HepG2 (cell line): ENCODE data around the gene SIGLECL1. TPM values are rescaled to one million over a fixed set of nuclear protein-coding genes. Genes with fewer than 3 reads are reported as not detected.

Experiments used
- ATAC-seq: fragments of 200-7000 bp; cut with Tn5 transposase; 3 replicates; pipeline ENCODE4 v1.9.1; 2020; ENCODE audit warnings: mild to moderate bottlenecking, moderate library complexity
- BruUV-seq: library from RNA; stranded (reverse); fragments of 400-500 nt; replicated peaks from 2 replicates; lab custom pipeline; 2021; lab: Mats Ljungman, UMichigan
- CTCF ChIA-PET: fragments of 300-600 bp; formaldehyde crosslinking; extraction: SDS; loops from one replicate; lab custom pipeline; 2021; ENCODE audit warnings: low total read pairs, inconsistent platforms, low intra/inter-chr PET ratio; lab: Yijun Ruan, JAX
- POLR2A ChIA-PET: fragments of 350-600 bp; sonication (Branson Sonifier 250); formaldehyde crosslinking; loops from one replicate; lab custom pipeline; 2020; ENCODE audit warnings: antibody characterized with exemption, inconsistent platforms; lab: Yijun Ruan, JAX
- DNase-seq: peaks from one replicate; pipeline ENCODE4 v3.0.0-alpha.2; 2015; ENCODE audit warnings: low spot score
- FAIRE-seq: peaks from 3 replicates; lab custom pipeline; 2011; peaks lifted over from hg19 to GRCh38; lab: Jason Lieb, UNC
- H2AFZ ChIP-seq: one replicate; pipeline ENCODE4 v1.6.1; 2011; ENCODE audit warnings: low read length, inconsistent platforms
- H3K27ac ChIP-seq: fragments of 300-600 bp; 3 replicates; pipeline ENCODE4 v1.8.0; 2011; ENCODE audit warnings: mixed run types, mild to moderate bottlenecking, mixed read lengths, low read length, inconsistent platforms; ENCODE audit not compliant: insufficient read depth; ENCODE audit errors: extremely low read length
- H3K27me3 ChIP-seq, 2 experiments: fragments of 200-600 bp in 1 of 2; 2 replicates in 1 of 2; 3 replicates in 1 of 2; pipeline versions ENCODE4 v1.6.0 to v1.8.0; 2011; ENCODE audit warnings: low read length in 2 of 2, mild to moderate bottlenecking in 2 of 2, moderate library complexity in 2 of 2, inconsistent platforms in 1 of 2; ENCODE audit not compliant: insufficient read depth in 2 of 2, control insufficient read depth in 1 of 2
- H3K36me3 ChIP-seq, 2 experiments: fragments of 200-600 bp in 1 of 2; replicated peaks in 1 of 2; 2 replicates in 1 of 2; 3 replicates in 1 of 2; pipeline versions ENCODE4 v1.5.1 to v1.8.0; 2011; ENCODE audit warnings: low read length in 2 of 2, inconsistent platforms in 1 of 2; ENCODE audit not compliant: insufficient read depth in 2 of 2, control insufficient read depth in 1 of 2
- H3K4me1 ChIP-seq: 2 replicates; pipeline ENCODE4 v1.5.1; 2012; ENCODE audit warnings: low read length, inconsistent platforms; ENCODE audit not compliant: insufficient read depth
- H3K4me2 ChIP-seq: 2 replicates; pipeline ENCODE4 v1.6.0; 2011; ENCODE audit warnings: low read depth, low read length, inconsistent platforms
- H3K4me3 ChIP-seq, 3 experiments: fragments of 200-600 bp in 1 of 3; sonication (generic), shearing (Covaris generic) in 1 of 3; replicated peaks in 1 of 3; 2 replicates each; pipeline ENCODE4 v1.5.1; 2011 to 2016; ENCODE audit warnings: low read length in 3 of 3, inconsistent platforms in 2 of 3, low read depth in 2 of 3, mild to moderate bottlenecking in 2 of 3, control low read depth in 1 of 3, mixed read lengths in 1 of 3; ENCODE audit not compliant: insufficient read depth in 1 of 3
- H3K79me2 ChIP-seq: one replicate; pipeline ENCODE4 v1.6.1; 2011; ENCODE audit warnings: low read length, inconsistent platforms; ENCODE audit not compliant: insufficient read depth
- H3K9ac ChIP-seq: 2 replicates; pipeline ENCODE4 v1.6.0; 2011; ENCODE audit warnings: mild to moderate bottlenecking, low read depth, low read length, inconsistent platforms; ENCODE audit not compliant: insufficient read depth
- H3K9me3 ChIP-seq: 2 replicates; pipeline ENCODE4 v1.5.1; 2012; ENCODE audit warnings: mild to moderate bottlenecking, low read length
- H4K20me1 ChIP-seq: 2 replicates; pipeline ENCODE4 v1.6.0; 2011; ENCODE audit warnings: inconsistent platforms, mild to moderate bottlenecking, low read length, moderate library complexity; ENCODE audit not compliant: insufficient read depth
- NFE2 ChIP-seq: sonication (generic); formaldehyde crosslinking; IDR thresholded peaks from 2 replicates; pipeline ENCODE4 v1.4.0; 2020; ENCODE audit warnings: missing genetic modification reagents
- RARG ChIP-seq: sonication (generic); formaldehyde crosslinking; IDR thresholded peaks from 2 replicates; pipeline ENCODE4 v1.4.0; 2020; ENCODE audit warnings: low read depth, mild to moderate bottlenecking, missing genetic modification reagents
- REST ChIP-seq, 2 experiments: IDR thresholded peaks; 2 replicates each; pipeline ENCODE4 v1.6.1; 2011 to 2012; ENCODE audit warnings: low read length in 2 of 2, borderline replicate concordance in 1 of 2, low read depth in 1 of 2, mild to moderate bottlenecking in 1 of 2, moderate library complexity in 1 of 2
- SOX5 ChIP-seq: IDR thresholded peaks from 2 replicates; pipeline ENCODE4 v1.6.1; 2016; ENCODE audit warnings: borderline replicate concordance
- ZBTB21 ChIP-seq: sonication (generic); formaldehyde crosslinking; IDR thresholded peaks from 2 replicates; pipeline ENCODE4 v1.4.0; 2020; ENCODE audit warnings: missing genetic modification reagents
- ZFX ChIP-seq: sonication (generic); formaldehyde crosslinking; IDR thresholded peaks from 2 replicates; pipeline ENCODE4 v1.4.0; 2020; ENCODE audit warnings: mild to moderate bottlenecking, low read depth, missing genetic modification reagents, moderate library complexity
- ZMYM3 ChIP-seq: sonication (generic); formaldehyde crosslinking; IDR thresholded peaks from 2 replicates; pipeline ENCODE4 v1.5.1; 2020; ENCODE audit warnings: mild to moderate bottlenecking, missing genetic modification reagents
- ZNF850 ChIP-seq: sonication (generic); formaldehyde crosslinking; conservative IDR thresholded peaks from 2 replicates; pipeline ENCODE4 v1.9.0; 2021; ENCODE audit warnings: mild to moderate bottlenecking, missing genetic modification reagents
- WGBS: methylation state at CpG from one replicate; pipeline ENCODE4 v1.1.6; 2017; ENCODE audit warnings: low lambda C conversion rate; 5-methylcytosine and 5-hydroxymethylcytosine counted together
- in situ Hi-C: cut with HindIII; loops from 2 replicates; pipeline ENCODE4 v1.10.0; 2017; ENCODE audit warnings: low pct_unique_long_range_greater_than_20kb; ENCODE audit not compliant: extremely low pct_ligation_motif_present
- intact Hi-C: fragments of 100-400 bp; cut with micrococcal nuclease; formaldehyde crosslinking; loops from one replicate; pipeline ENCODE4 v1.10.0; 2022; ENCODE audit not compliant: unreplicated experiment
- polyA plus RNA-seq, 8 experiments: library from polyadenylated mRNA; depleted of rRNA in 3 of 8; stranded (reverse) in 7 of 8; unstranded in 1 of 8; fragments of >200 nt; fragmentation: Illumina TruSeq in 4 of 8; extraction: Trizol in 4 of 8; gene quantifications; 2 replicates each; pipeline versions ENCODE4 v1.2.1 to v1.2.3, GENCODE V29; 2011 to 2016; ENCODE audit warnings: low read depth in 4 of 8, missing spikeins in 1 of 8, mixed read lengths in 1 of 8; ENCODE audit not compliant: insufficient read depth in 1 of 8
- total RNA-seq, 5 experiments: library from RNA; depleted of rRNA; stranded (reverse); fragments of >200 nt; fragmentation: Illumina TruSeq; extraction: Trizol; gene quantifications; 2 replicates each; pipeline ENCODE4 v1.2.3, GENCODE V29; 2016; ENCODE audit warnings: low read depth in 1 of 5
- TF ChIP-seq, protein P1 (sequence below): sonication (generic); formaldehyde crosslinking; IDR thresholded peaks from 2 replicates; pipeline ENCODE4 v1.8.0; 2022; ENCODE audit warnings: missing genetic modification reagents, mild to moderate bottlenecking, borderline replicate concordance

The SIGLECL1 gene
- total and polyA plus RNA-seq, 2 of the 13 experiments (the other 11 are each of a cell fraction or from before 2014, with no cell fraction given) = not detected

DNA sequence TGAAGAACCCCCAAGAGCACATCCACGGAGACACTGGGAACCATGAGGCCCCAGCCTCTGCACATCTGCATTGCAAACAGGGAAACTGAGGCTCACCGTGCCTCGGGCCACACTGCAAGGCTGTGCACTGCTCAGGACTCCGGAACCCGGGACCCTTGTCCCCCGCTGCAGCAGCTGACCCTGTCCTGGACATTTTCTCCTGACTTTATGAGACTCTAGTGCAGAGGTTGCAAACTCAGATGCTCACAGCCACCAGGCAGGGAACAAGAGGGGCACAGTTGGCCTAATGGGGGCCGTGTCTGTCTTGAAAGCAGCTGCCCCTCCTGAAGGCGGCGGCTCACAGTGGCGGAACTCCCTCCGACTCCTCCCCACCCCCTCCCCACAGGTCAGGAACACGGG lies 44.1 kb downstream of the SIGLECL1 start (continued):
- TF ChIP-seq ZMYM3 (CRISPR knock-in tag) (no peak), RARG (CRISPR knock-in tag) (no peak)

DNA sequence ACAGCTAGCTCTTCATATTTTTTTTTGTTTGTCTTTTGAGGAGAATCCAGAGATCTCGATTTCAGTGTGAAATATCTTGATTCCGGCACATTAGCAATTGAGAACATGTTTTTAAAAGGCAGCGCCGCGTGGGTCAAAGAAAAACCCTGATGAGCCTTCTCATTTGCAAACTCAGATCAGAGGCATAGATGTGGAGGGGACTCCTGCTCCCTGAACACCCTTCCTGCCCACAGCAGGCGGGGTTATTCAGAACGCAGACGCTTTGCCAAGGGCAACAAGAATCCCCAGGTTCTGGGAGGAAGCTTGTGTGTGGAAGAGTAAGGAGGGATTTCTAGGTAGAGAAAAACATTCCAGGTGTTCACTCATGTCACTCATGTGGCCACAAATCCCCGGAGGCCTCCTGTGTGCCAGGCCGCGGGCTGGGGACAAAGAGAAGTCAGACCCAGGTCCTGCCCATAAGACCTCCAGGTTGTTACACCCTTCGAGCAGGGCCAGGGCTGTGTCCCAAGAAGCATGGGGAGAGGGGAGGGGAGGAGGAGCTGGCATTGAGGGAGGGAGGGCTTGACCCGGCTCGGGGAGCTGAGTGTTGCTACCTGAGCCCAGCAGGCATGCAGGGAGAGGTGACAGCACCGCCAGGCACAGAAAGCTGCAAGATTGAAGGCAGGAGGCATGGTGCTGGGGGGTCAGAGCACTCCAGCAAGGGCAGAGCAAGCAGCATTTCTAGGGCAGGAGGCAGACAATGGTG lies 44.7 kb downstream of the SIGLECL1 start:
- Histone ChIP-seq H4K20me1 (no peaks in the 10 kb centered on the region), H3K4me2 (no peak overlapping the region), H2AFZ (no peak overlapping the region), H3K4me1 (no peaks in the 10 kb centered on the region), H3K9ac (no peak overlapping the region), H3K36me3 (no peaks in the 10 kb centered on the region), H3K4me3 (no peak overlapping the region), H3K79me2 (no peaks in the 10 kb centered on the region), H3K27ac (no peak overlapping the region), H3K9me3 (no peaks in the 10 kb centered on the region), H3K27me3 (peaks cover 5 to 61% of the 10 kb centered on the region in 2 experiments; a peak in 4 of 5 replicates)
- DNase-seq = no peak
- intact Hi-C loops (no loop called here), in situ Hi-C loops (loop anchor here (25.0 kb wide), 1 partner anchor 342 kb away; the partner anchor contains the start of genes SIGLEC14 and SIGLEC5)
- BruUV-seq = no TSS peak
- ChIA-PET POLR2A (no interaction called here), CTCF (interaction anchor here (1.3 kb wide), 1 partner anchor 112 kb away, joined by 3 read pairs; no protein-coding TSS in a partner anchor)
- no peak for ATAC-seq
- no peak for FAIRE-seq
- TF ChIP-seq SOX5 (CRISPR knock-in tag) (no peak), ZNF850 (CRISPR knock-in tag) (no peak), ZBTB21 (no peak), ZFX (CRISPR knock-in tag) (no peak), REST (IDR thresholded peaks at IDR 0.05; ENCODE audit: borderline replicate concordance in 1 of 2, low read depth in 1 of 2, low read length in 2 of 2) (no peak), NFE2 (CRISPR knock-in tag) (no peak)
- TF ChIP-seq, protein P1, sequence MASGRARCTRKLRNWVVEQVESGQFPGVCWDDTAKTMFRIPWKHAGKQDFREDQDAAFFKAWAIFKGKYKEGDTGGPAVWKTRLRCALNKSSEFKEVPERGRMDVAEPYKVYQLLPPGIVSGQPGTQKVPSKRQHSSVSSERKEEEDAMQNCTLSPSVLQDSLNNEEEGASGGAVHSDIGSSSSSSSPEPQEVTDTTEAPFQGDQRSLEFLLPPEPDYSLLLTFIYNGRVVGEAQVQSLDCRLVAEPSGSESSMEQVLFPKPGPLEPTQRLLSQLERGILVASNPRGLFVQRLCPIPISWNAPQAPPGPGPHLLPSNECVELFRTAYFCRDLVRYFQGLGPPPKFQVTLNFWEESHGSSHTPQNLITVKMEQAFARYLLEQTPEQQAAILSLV (CRISPR knock-in tag) = no peak
- whole genome bisulfite sequencing = 12% methylated on average over 15 of the region's 15 CpGs
